Naive thymus-derived CD4-positive, alpha-beta T cell (primary cell): ENCODE results near the gene RALGPS1. TPM values are rescaled to one million over a fixed set of nuclear protein-coding genes. Genes with fewer than 3 reads are reported as not detected.

Experiments
- ATAC-seq: fragments of 150-1000 bp; cut with Tn5 transposase; 2 replicates; pipeline ENCODE4 v1.10.0; 2021; ENCODE audit warnings: mild to moderate bottlenecking, moderate library complexity
- CTCF ChIA-PET: fragments of 350-600 bp; sonication (Branson Sonifier 250); formaldehyde crosslinking; loops from one replicate; lab custom pipeline; 2021; ENCODE audit warnings: antibody characterized with exemption; lab: Charles Lee
- POLR2A ChIA-PET: fragments of 350-600 bp; sonication (Branson Sonifier 250); formaldehyde crosslinking; loops from one replicate; lab custom pipeline; 2021; ENCODE audit warnings: antibody characterized with exemption, inconsistent platforms; lab: Charles Lee
- DNase-seq, 9 donors: peaks; one replicate each; pipeline versions ENCODE4 v3.0.0 to v3.0.0-alpha.2; 2020 to 2022; ENCODE audit warnings: mixed read lengths in 1 of 9
- H3K27ac ChIP-seq: one replicate; pipeline ENCODE4 v1.7.0; 2013; ENCODE audit warnings: mild to moderate bottlenecking, low read depth, low read length, moderate library complexity
- H3K27me3 ChIP-seq, 2 donors: one replicate each; pipeline ENCODE4 v1.7.0; 2013; ENCODE audit warnings: low read length in 2 of 2, mild to moderate bottlenecking in 2 of 2, moderate library complexity in 2 of 2; ENCODE audit not compliant: control insufficient read depth in 2 of 2, insufficient read depth in 2 of 2
- H3K36me3 ChIP-seq, 3 experiments: 1 replicate in 2 of 3; 2 replicates in 1 of 3; pipeline ENCODE4 v1.7.0; 2013; ENCODE audit warnings: low read length in 3 of 3, mild to moderate bottlenecking in 3 of 3, moderate library complexity in 1 of 3; ENCODE audit not compliant: insufficient read depth in 3 of 3, control insufficient read depth in 2 of 3
- H3K4me1 ChIP-seq, 2 donors: one replicate each; pipeline ENCODE4 v1.7.0; 2013; ENCODE audit warnings: low read length in 2 of 2, mild to moderate bottlenecking in 2 of 2, moderate library complexity in 1 of 2; ENCODE audit not compliant: control insufficient read depth in 2 of 2, insufficient read depth in 2 of 2
- H3K4me3 ChIP-seq: 2 replicates; pipeline ENCODE4 v1.7.0; 2013; ENCODE audit warnings: mild to moderate bottlenecking, low read length
- H3K9me3 ChIP-seq, 3 experiments: 1 replicate in 2 of 3; 2 replicates in 1 of 3; pipeline ENCODE4 v1.7.0; 2013; ENCODE audit warnings: low read length in 3 of 3; ENCODE audit not compliant: control insufficient read depth in 2 of 3
- H3K27ac Mint-ChIP-seq, 9 donors: one replicate each; pipeline ENCODE4 v1.8.0; 2020 to 2022; ENCODE audit warnings: mixed read lengths in 9 of 9, mild to moderate bottlenecking in 8 of 9, moderate library complexity in 5 of 9, inconsistent platforms in 2 of 9
- H3K27me3 Mint-ChIP-seq, 5 donors: one replicate each; pipeline ENCODE4 v1.8.0; 2021 to 2022; ENCODE audit warnings: mixed read lengths in 5 of 5, mild to moderate bottlenecking in 1 of 5
- H3K36me3 Mint-ChIP-seq, 5 donors: one replicate each; pipeline ENCODE4 v1.8.0; 2020 to 2022; ENCODE audit warnings: mixed read lengths in 5 of 5, mild to moderate bottlenecking in 3 of 5, inconsistent platforms in 1 of 5
- H3K4me1 Mint-ChIP-seq, 7 donors: one replicate each; pipeline ENCODE4 v1.8.0; 2020 to 2022; ENCODE audit warnings: mixed read lengths in 7 of 7, mild to moderate bottlenecking in 3 of 7, inconsistent platforms in 1 of 7
- H3K4me3 Mint-ChIP-seq, 10 donors: one replicate each; pipeline ENCODE4 v1.8.0; 2020 to 2022; ENCODE audit warnings: mild to moderate bottlenecking in 10 of 10, mixed read lengths in 10 of 10, moderate library complexity in 6 of 10, inconsistent platforms in 2 of 10
- H3K9me3 Mint-ChIP-seq, 11 donors: one replicate each; pipeline ENCODE4 v1.8.0; 2020 to 2022; ENCODE audit warnings: mixed read lengths in 11 of 11, mild to moderate bottlenecking in 4 of 11, inconsistent platforms in 1 of 11, moderate library complexity in 1 of 11
- intact Hi-C, 2 donors: fragments of 100-400 bp; cut with micrococcal nuclease; formaldehyde crosslinking; loops; one replicate each; pipeline ENCODE4 v1.15.1; 2023
- polyA plus RNA-seq, 2 donors: library from polyadenylated mRNA; unstranded; fragments of 300-500 nt; fragmentation: Illumina TruSeq; gene quantifications; one replicate each; pipeline ENCODE4 v1.2.3, GENCODE V29; 2021
- total RNA-seq, 6 experiments: library from RNA in 5 of 6; stranded (reverse) in 5 of 6; gene quantifications; 1 replicate in 5 of 6; 2 replicates in 1 of 6; pipeline ENCODE4 v1.2.3 and lab custom pipeline; 2021 to 2026

RALGPS1 gene
- total and polyA plus RNA-seq, 7 experiments from 2014 or later: 1.0 to 8.3 (median 4.1) TPM

GRCh38 chr9:127007638-127008037, 93.1 kb downstream of the RALGPS1 start:
- no peak for ATAC-seq
- Histone ChIP-seq H3K4me3 (no peak overlapping the region), H3K36me3 (no peaks in the 10 kb centered on the region), H3K27me3 (peaks cover 0 to 4% of the 10 kb centered on the region in 2 donors), H3K4me1 (peaks cover 18 to 23% of the 10 kb centered on the region in 2 donors), H3K9me3 (no peaks in the 10 kb centered on the region), H3K27ac (no peak overlapping the region)
- H3K4me1 Mint-ChIP-seq: peaks cover 15 to 35% (median 19%) of the 10 kb centered on the region in 7 donors
- peaks cover 17 to 48% (median 32%) of the 10 kb centered on the region in 5 donors for H3K27me3 Mint-ChIP-seq
- H3K9me3 Mint-ChIP-seq: no peaks in the 10 kb centered on the region
- no peak overlapping the region for H3K27ac Mint-ChIP-seq
- ChIA-PET CTCF (interaction anchor here (0.7 kb wide), 1 partner anchor 314 kb away, joined by 4 read pairs; no protein-coding TSS in a partner anchor), POLR2A (no interaction called here)
- H3K4me3 Mint-ChIP-seq: no peak overlapping the region
- intact Hi-C loops: no loop called here
- peaks cover 0 to 10% (median 4%) of the 10 kb centered on the region in 5 donors for H3K36me3 Mint-ChIP-seq
- DNase-seq: no peak

GRCh38 chr9:127008076-127008475, 93.5 kb downstream of the RALGPS1 start:
- no peak overlapping the region for H3K27ac Mint-ChIP-seq
- H3K9me3 ChIP-seq: no peaks in the 10 kb centered on the region
- intact Hi-C loops: no loop called here
- DNase-seq (no peak), ATAC-seq (no peak)
- H3K4me1 Mint-ChIP-seq: peaks cover 15 to 33% (median 19%) of the 10 kb centered on the region in 7 donors
- no peaks in the 10 kb centered on the region for H3K9me3 Mint-ChIP-seq
- no peak overlapping the region for H3K27ac ChIP-seq
- no peak overlapping the region for H3K4me3 Mint-ChIP-seq
- ChIA-PET CTCF (interaction anchor here (0.7 kb wide), 1 partner anchor 313 kb away, joined by 4 read pairs; no protein-coding TSS in a partner anchor), POLR2A (interaction anchor here (0.6 kb wide), 1 partner anchor 51 kb away, joined by 3 read pairs; no protein-coding TSS in a partner anchor)
- no peak overlapping the region for H3K4me3 ChIP-seq
- peaks cover 0 to 8% (median 4%) of the 10 kb centered on the region in 5 donors for H3K36me3 Mint-ChIP-seq
- H3K27me3 Mint-ChIP-seq: peaks cover 17 to 52% (median 32%) of the 10 kb centered on the region in 5 donors
- H3K36me3 ChIP-seq: no peaks in the 10 kb centered on the region
- peaks cover 18 to 23% of the 10 kb centered on the region in 2 donors for H3K4me1 ChIP-seq
- peaks cover 0 to 4% of the 10 kb centered on the region in 2 donors for H3K27me3 ChIP-seq

DNA sequence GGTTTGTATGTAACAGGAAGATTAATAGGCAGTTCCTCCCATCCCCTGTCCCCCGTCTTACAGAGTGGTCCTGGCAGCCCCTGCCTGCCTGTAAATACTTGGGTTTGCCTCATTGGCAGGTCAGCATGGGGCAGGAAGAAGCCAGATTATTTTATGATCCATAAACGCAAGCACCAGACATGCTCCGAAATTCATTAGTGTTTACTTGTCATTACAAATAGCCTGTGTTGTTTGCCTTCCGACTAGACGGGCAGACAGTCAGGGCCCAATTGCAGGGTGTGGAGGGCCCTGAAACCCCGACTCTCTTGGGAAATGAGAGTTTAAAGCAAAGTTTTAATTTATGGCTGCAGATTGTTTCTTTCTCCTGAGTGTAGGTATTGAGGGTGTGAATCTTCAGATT, 97.2 kb downstream of the RALGPS1 start:
- no peaks in the 10 kb centered on the region for H3K9me3 Mint-ChIP-seq
- Histone ChIP-seq H3K4me1 (no peaks in the 10 kb centered on the region), H3K9me3 (no peaks in the 10 kb centered on the region), H3K36me3 (no peaks in the 10 kb centered on the region), H3K4me3 (no peak overlapping the region), H3K27ac (no peak overlapping the region), H3K27me3 (peaks cover 0 to 4% of the 10 kb centered on the region in 2 donors)
- peaks cover 0 to 13% (median 0%) of the 10 kb centered on the region in 7 donors for H3K4me1 Mint-ChIP-seq
- H3K27me3 Mint-ChIP-seq: peaks cover 25 to 49% (median 37%) of the 10 kb centered on the region in 5 donors
- POLR2A ChIA-PET: no interaction called here
- no peak overlapping the region for H3K4me3 Mint-ChIP-seq
- ATAC-seq: no peak
- intact Hi-C loops: no loop called here
- peaks cover 0 to 6% (median 4%) of the 10 kb centered on the region in 5 donors for H3K36me3 Mint-ChIP-seq
- DNase-seq: no peak
- CTCF ChIA-PET: no interaction called here
- H3K27ac Mint-ChIP-seq: no peak overlapping the region

DNA sequence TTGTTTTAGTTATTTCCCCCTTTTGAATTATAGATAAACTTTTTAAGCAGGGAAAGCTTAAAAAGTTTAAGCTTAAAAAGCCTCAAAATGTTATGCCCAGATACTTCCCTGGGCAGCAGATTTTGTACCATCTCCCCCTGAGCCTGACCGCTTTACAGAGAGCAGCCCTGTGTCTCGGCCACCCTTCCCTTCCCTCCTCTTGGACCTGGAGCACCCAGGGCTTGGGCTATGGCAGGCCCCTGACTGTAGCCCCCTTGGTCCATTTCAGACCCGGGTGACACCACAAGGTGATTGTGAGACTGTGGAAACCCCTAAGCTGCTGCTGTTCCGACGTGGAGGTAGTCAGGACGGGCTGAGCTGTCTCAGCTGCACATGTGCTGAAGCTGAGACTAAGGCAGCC, 97.7 kb downstream of the RALGPS1 start:
- H3K27me3 ChIP-seq: peaks cover 0 to 4% of the 10 kb centered on the region in 2 donors
- peaks cover 0 to 12% (median 0%) of the 10 kb centered on the region in 7 donors for H3K4me1 Mint-ChIP-seq
- CTCF ChIA-PET: no interaction called here
- no peak overlapping the region for H3K27ac Mint-ChIP-seq
- no peaks in the 10 kb centered on the region for H3K9me3 Mint-ChIP-seq
- no peak overlapping the region for H3K4me3 ChIP-seq
- intact Hi-C loops: no loop called here
- no peaks in the 10 kb centered on the region for H3K4me1 ChIP-seq
- H3K4me3 Mint-ChIP-seq: no peak overlapping the region
- DNase-seq (no peak), ATAC-seq (no peak)
- no peaks in the 10 kb centered on the region for H3K36me3 ChIP-seq
- H3K27me3 Mint-ChIP-seq: peaks cover 24 to 48% (median 35%) of the 10 kb centered on the region in 5 donors
- peaks cover 0 to 6% (median 4%) of the 10 kb centered on the region in 5 donors for H3K36me3 Mint-ChIP-seq
- no peaks in the 10 kb centered on the region for H3K9me3 ChIP-seq
- no peak overlapping the region for H3K27ac ChIP-seq
- POLR2A ChIA-PET: no interaction called here

DNA sequence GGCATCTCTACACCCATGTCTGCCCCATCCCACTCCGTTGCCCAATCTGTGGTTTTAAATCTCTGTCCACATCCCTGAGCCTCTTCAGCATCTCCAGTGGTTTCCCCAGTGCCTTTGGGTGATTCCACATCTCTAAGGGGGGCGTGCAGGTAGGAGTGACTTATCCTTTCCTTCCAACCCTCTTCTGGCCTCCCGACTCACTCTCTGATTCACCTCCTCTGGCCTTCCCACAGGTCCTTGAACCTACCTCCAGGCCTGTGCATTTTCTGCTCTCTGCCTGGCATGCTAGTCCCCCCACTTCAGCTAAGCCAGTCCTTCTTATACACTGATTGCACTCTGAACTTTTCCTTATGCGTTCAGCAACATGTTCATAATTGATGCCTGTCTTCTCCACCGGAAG, 99.0 kb downstream of the RALGPS1 start:
- Histone ChIP-seq H3K27ac (no peak overlapping the region), H3K27me3 (peaks cover 0 to 4% of the 10 kb centered on the region in 2 donors), H3K4me1 (no peaks in the 10 kb centered on the region), H3K4me3 (no peak overlapping the region), H3K9me3 (no peaks in the 10 kb centered on the region), H3K36me3 (no peaks in the 10 kb centered on the region)
- Mint-ChIP-seq H3K27me3 (peaks cover 18 to 40% (median 27%) of the 10 kb centered on the region in 5 donors), H3K4me1 (peaks cover 0 to 6% (median 0%) of the 10 kb centered on the region in 7 donors), H3K9me3 (no peaks in the 10 kb centered on the region), H3K4me3 (no peak overlapping the region), H3K36me3 (peaks cover 0 to 6% (median 3%) of the 10 kb centered on the region in 5 donors), H3K27ac (no peak overlapping the region)
- POLR2A ChIA-PET: no interaction called here
- intact Hi-C loops: no loop called here
- CTCF ChIA-PET: no interaction called here
- DNase-seq (no peak), ATAC-seq (no peak)

DNA sequence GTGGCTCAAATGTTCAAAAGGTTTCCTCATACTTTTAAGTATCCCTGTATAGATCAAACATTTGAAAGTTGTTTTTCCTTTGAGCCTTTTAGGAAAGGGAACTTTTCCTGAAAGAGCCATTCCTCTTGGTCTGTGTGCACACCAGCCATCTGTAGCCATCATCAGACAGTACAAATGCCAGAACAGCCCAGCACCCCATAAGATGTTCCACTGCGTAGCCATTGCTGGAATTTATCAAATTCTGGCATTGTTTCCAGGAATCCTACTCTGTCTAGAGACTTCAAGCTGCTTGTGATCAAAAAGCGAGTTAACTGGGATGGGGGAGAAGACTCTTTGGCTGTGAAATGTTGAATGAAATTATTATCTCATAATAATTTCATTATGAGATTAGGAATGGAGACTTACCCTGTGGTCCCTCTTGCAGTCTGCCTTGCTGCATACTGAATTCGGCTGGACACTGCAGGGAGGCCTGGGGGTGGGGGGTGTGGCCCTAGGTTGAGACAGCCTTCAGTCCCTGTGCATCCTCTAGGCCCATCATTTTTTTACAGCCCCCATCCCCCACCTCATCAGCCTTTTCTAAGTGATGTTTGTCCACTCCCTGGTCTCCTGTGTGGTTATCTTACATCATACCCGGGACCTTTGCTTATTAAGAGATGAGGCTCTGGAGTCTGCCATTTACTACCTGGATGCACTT, 99.8 kb downstream of the RALGPS1 start:
- H3K9me3 ChIP-seq: no peaks in the 10 kb centered on the region
- Mint-ChIP-seq H3K27me3 (peaks cover 12 to 40% (median 23%) of the 10 kb centered on the region in 5 donors), H3K4me1 (peaks cover 0 to 4% (median 0%) of the 10 kb centered on the region in 7 donors), H3K36me3 (peaks cover 0 to 6% (median 0%) of the 10 kb centered on the region in 5 donors), H3K4me3 (no peak overlapping the region), H3K27ac (no peak overlapping the region), H3K9me3 (no peaks in the 10 kb centered on the region)
- H3K27me3 ChIP-seq: peaks cover 0 to 4% of the 10 kb centered on the region in 2 donors
- H3K4me1 ChIP-seq: no peaks in the 10 kb centered on the region
- H3K36me3 ChIP-seq: no peaks in the 10 kb centered on the region
- ChIA-PET CTCF (no interaction called here), POLR2A (no interaction called here)
- ATAC-seq: no peak
- no peak for DNase-seq
- no peak overlapping the region for H3K4me3 ChIP-seq
- intact Hi-C loops: no loop called here
- H3K27ac ChIP-seq: no peak overlapping the region
